Right lobe of liver (tissue), 4 donors: ENCODE measurements around the gene C2CD2L.

Source experiments
- CTCF ChIP-seq, 4 donors: fragments of 200-600 bp in 3 of 4; fragments of 450-650 bp in 1 of 4; IDR thresholded peaks; one replicate each; pipeline versions ENCODE4 v1.5.1 to v1.8.0; 2016 to 2022; ENCODE audit warnings: antibody characterized with exemption in 4 of 4, mild to moderate bottlenecking in 2 of 4
- POLR2A ChIP-seq: fragments of 450-650 bp; IDR thresholded peaks from one replicate; pipeline ENCODE4 v1.6.1; 2017; ENCODE audit warnings: antibody characterized with exemption, mild to moderate bottlenecking
- donor health status: DM: no; HTN: no; CAD: no.
- donor health status: DM: no; HTN: no; CAD: no.
- donor health status: DM: no; HTN: yes; CAD: no.

GRCh38 chr11:119092880-119093842 lies 14.0 kb upstream of the C2CD2L start:
- TF ChIP-seq CTCF (IDR thresholded peaks at IDR 0.05) (no peak), POLR2A (no peak)
